Activated CD8-positive, alpha-beta memory T cell treated with anti-CD3 and anti-CD28 coated beads, Interleukin-2, amount 50 U/mL, for 24 hours (primary cell): Measurements from ENCODE around the gene ADGRF3.
"Not testable (repeated sequence)": the region's sequence is repeated elsewhere in the genome, so short reads cannot be mapped to it uniquely, and the experiment has no call there.

Source experiments
- DNase-seq: peaks from one replicate; pipeline ENCODE4 v3.0.0-alpha.2; 2020; ENCODE audit errors: extremely low read depth

The ADGRF3 gene

DNA sequence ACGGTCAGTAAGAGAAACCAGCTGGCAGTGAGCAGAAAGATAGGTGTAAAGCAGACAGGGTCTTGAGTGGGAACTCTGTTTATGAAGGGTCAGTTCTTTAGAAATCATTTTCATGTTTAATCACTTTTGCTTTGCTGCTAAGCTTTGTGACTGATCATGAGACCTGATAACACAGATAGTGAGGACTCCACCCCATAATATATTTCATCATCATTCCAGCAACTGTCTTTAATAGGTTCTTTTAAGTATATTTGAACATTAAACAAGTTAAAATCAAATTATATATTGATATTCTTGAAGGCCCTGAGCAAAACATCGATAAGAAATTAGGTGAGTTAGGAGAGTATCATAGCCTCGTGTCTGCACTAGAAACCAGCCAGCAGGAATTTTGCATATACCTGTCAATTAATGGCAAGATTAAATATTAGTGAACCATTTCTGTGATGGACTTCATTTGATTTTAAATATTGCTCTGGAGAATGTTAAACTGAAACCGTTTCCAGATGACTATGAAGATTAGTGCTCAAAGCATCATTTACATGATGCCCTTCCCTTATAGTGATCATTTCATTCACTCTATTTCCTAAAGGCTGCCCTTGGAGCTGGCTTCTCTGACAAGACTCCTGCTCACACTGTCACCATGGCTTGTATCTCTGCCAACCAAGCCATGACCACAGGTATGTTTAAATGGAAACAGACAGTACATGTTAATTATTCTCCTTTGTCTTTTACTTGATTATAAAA lies 69.9 kb downstream of the ADGRF3 start:
- no peak for DNase-seq

- no peak for DNase-seq
Observed at GRCh38 chr2:26274058-26274613, 72.5 kb downstream of the ADGRF3 start.

GRCh38 chr2:26273501-26273900 lies 73.1 kb downstream of the ADGRF3 start:
- DNase-seq, result no peak

GRCh38 chr2:26270373-26270772 lies 76.2 kb downstream of the ADGRF3 start:
- DNase-seq, result no peak

DNA sequence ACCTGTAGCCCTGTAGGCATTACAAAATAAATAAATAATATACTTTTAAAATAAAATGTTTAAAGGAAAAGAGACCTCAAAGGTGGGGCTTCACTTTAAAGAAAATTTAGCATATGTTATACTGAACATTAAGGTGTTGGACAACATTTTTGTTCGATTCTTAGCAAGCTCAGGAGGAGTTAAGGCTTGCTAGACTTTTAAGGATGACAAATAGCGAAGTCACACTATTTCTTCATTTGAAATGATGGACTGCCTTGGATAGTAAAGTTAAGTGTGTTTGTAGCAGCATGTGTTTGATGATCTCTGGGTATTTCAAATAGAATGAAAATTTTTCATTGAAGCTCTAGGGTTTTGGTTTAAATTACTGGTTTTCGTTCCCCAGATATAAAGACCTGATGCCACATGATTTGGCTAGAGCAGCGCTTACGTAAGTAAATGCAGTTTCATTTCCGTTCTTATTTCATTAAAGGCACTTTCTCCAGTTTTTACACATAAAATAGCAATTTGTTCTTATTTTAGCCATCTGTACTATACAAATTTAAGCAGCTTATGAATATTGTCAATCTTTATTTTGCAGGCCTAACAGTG lies 76.9 kb downstream of the ADGRF3 start:
- DNase-seq, result no peak

DNA sequence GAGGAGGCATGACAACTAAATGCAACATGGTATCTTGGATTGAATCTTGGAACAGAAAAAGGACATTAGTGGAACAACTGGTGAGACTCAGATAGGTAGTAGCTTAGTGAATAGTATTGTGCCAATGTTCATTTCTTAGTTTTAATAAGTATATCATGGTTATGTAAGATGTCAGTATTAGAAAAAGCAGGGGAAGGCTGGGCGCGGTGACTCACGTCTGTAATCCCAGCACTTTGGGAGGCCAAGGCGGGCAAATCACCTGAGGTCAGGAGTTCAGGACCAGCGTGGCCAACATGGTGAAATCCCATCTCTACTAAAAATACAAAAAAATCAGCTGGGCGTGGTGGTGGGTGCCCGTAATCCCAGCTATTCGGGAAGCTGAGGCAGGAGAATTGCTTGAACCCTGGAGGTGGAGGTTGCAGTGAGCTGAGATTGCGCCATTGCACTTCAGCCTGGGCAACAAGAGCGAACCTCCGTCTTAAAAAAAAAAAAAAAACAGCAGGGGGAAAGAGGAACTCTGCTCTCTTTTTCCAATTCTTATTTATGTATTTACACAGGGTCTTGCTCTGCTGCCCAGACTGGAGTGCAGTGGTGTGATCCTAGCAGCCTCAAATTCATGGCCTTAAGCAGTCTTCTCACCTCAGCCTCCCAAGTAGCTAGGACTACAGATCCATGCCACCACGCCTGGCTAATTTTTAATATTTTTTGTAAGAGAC lies 77.8 kb downstream of the ADGRF3 start:
- DNase-seq, result not testable (repeated sequence)

DNA sequence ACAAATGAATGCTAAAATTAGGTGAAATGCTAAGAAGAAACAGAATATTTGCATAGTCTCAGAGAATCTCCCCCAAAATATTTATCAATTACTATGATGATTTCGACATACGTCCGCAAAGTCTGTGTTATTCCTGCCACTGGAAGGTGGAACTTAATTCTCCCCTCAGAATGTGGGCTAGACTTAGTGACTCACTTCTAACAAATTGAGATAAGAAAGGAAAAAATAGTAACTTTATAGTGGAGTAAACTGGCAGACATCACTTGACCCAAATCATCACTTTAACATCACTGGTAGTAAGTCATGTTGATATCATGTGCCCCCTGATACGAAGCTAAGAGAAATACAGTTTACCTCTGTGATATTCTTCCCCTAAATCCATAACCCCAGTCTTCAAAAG lies 78.4 kb downstream of the ADGRF3 start:
- DNase-seq, result no peak

- not testable (repeated sequence) for DNase-seq
Observed at GRCh38 chr2:26258836-26259235, 87.8 kb downstream of the ADGRF3 start.
